Activated naive CD4-positive, alpha-beta T cell (primary cell): Measurements from ENCODE around the gene LIMCH1.
"Not testable (repeated sequence)": the region's sequence is repeated elsewhere in the genome, so short reads cannot be mapped to it uniquely, and the experiment has no call there.

Experiments used
- DNase-seq, 4 experiments: peaks; one replicate each; lab custom pipeline; 2025; lab: John Stamatoyannopoulos, UW

Gene LIMCH1

DNA sequence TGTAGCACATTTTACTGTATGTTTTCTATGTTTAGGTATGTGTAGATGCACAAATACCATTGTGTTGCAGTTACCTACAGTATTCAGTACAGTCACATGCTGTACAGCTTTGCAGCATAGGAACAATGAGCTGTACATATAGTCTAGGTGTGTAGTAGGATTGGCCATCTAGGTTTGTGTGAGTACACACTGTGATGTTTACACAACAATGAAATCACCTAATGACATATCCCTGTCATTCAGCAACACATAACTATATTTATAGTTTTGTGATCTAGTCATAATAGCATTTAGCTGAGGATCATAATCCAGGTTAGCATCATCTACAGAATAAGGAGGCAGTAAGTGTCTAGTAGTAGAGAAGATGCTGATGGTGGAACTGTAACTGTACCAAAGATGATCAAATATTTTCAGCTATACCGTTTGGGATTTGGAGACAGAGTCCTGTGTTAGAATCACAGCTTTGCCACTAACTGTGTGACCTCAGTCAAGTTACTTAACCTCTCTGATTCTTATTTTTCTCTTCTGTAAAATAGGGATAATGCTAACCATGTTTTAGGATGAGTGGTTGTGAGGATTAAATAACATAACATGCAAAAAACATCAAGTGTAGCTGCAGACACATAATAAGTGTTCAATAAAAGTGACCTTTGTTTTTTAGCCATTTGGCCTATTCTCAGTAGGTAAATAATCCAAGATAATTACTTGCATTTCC, 73.3 kb downstream of the LIMCH1 start:
- DNase-seq, result no peak

DNA sequence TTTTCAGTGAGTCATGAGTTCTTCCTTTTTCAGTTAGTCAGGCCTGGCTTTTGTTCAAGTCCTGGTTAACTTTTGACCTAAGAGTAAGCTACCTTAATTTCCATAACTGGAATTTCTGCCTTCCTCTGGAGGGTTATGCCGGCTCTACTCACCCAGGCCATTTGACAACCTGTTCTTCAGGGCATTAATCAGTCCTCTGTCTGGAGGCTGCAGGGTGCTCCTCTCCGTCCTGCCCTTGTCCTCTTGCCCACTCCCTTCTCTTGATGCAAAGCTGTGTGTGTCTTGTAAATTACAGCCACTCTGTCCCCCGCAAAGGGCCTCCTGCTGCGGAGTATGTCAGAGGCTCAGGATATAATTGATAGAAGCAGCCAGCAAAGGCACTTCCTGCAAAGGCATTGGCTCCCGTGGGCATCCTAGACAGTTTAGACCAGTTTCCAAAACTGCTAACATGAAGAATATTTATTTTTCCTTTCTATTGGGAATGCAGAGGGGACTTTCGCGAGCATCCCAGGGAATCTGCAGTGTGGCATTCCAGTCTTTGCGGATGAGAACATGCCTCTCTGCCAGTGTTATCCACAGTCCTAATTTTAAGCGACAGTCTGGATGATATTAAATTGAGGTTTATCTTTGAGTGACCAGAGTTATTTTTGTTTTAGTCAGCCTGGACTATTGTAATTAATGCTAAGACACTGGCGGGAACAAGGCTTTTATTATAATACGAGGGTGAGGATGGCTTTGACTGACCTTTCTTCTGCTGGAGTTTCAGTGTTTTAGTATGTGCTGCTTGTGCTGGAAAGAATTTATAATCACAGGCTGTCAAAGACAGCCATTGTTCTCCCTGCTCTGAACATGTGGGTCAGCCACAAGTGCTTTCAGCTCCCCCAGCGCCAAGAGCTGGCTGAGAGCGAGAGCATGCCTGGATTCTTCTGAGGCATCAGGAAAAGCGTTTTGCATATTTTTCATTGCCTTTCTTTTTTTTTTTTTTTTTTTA, 74.2 kb downstream of the LIMCH1 start:
- no peak for DNase-seq

DNA sequence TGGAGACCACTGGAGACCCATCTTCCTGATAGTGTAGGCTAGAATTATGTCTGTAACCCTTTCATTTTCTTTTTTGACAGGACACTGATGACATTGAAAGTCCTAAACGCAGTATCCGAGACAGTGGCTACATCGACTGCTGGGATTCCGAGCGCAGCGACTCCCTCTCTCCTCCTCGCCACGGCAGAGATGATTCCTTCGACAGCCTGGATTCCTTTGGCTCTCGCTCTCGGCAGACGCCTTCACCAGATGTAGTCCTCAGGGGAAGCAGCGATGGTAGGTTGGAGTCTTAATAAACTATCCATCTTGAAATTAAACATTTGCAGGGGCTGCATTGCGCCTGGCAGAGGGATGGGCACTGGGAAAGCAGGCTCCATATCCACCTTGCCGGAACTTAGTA, 75.4 kb downstream of the LIMCH1 start:
- no peak for DNase-seq

DNA sequence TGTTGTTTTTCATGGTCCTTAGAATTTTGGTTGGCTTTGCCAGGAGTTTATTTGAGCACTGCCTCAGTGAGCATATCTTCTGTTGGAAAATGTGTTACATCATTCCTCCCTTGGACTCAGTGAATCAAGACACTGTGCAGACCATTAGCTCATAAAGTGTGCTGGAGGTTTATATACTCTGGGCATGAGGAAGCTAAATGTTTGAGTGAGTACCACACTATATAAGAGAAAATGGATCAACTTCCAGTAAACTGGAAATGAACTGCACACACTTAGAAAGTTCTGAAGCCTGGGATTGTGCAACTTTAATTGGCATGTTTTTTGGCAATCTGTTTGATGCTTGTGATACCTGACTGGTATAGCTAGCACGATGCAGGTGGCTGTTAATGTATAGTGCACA, 75.9 kb downstream of the LIMCH1 start:
- DNase-seq, result no peak

DNA sequence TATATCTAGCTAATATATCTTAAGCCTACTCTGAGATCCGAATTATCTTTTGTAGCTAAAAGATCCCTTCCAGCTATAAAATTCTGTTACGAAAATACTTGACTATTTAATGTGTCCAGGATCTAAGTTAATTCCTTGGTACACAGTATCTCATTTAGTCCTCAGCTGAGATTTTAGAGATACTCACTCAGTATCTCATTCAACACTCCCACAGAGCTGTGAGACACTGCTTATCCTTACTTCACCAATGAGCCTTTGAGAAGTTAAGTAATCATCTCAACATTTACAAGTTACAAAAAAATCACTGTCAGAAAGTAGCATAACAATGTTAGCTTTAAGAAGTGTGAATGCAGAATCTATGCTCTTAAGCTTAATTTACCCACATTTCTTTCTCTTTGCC, 76.6 kb downstream of the LIMCH1 start:
- no peak for DNase-seq

DNA sequence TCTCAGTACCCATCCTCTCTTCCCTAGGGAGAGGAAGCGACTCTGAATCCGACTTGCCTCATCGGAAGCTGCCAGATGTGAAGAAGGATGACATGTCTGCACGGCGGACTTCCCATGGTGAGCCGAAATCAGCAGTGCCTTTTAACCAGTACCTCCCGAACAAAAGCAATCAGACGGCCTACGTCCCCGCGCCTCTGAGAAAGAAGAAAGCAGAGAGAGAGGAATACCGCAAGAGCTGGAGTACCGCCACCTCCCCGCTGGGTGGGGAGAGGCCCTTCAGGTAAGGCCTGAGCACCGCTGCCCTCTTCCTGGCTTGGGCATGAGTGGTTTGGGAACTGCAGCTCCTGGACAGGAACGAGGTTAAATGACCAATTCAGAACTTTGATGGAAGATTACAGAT, 81.2 kb downstream of the LIMCH1 start:
- no peak for DNase-seq

DNA sequence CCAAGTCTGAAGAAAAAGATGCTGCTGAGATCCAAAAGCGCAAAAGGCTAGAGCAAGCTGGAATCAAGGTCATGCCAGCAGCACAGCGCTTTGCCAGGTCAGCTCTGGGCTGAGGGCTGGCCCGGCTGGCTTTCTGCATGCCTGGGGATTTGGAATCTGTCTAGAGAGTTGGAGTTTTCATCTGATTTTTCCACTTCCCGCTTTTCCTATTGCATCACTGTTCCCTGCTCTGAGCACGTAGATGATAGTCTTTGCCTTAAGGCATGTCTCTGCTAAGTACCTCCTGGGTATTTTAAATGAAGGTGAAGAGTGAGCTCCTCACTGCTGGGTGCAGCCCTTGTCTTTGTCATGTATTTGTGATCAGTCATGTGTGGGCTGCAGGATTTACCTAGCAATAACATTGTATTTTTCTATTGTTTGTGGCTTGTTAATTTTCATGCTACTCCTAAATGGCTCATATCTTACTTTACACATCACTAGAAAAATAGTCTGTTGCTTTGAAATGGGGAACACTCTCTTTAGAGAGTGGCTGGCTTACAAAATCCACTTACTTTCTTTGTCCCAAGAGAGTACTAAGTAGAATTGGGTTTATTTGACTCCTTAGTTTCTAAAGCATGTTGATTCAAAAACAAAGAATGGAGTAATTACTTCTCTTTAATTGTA, 82.8 kb downstream of the LIMCH1 start:
- no peak for DNase-seq

DNA sequence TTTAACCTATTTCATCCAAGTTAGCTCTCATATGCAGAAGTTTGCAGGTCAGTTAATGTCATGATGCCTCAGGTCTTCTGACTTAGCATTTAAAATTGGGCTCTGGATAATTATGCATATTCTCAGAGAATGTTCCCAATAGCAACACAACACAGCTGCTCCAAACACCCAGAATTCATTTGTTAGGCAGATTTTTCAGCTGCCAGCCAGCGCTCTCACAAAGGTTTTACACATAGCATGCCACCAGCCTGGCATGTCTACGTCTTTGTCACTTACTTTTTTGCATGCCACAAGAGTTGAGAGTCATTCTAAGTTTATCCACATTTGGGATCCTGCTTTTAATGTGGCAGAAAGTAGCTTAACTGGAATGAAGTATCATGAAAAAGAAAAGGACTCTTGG, 84.8 kb downstream of the LIMCH1 start:
- no peak for DNase-seq

DNA sequence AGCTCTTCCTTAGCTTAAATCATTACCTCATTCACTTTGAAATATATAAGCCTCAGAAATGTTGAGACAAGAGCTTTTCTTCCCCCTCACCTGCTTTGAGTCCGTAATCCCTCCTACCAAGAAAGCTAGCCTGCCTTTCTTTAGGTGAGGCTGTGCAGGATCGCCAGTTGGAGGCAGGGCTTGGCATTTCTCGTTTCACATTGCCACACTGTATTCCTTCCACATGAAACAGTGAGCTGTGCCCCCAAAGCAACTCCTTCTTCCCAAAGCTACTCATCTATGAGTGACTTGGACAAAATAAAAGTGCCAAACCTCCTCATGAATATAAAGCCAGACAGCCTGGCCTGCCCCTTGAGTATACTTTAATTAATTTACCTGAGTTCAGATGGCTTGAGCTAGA, 86.8 kb downstream of the LIMCH1 start:
- no peak for DNase-seq

DNA sequence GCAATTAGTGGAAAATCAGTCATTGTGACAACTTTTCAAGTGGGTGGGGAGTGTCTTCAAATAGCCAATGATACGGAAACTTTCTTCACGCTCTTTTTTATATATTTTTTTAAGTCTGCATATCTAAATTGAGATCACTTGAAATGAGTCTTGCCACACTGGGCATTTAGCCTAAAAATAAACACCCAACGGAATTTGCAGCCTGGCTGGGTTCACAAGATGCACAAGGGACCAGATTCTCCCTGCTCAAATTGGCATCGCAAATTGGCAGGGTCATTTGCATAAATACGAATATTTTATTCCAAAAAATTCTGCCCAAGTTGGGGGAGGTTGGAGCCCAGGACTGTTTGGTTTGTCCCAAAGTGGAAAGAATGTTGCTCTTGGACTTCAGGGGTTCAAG, 87.6 kb downstream of the LIMCH1 start:
- no peak for DNase-seq

DNA sequence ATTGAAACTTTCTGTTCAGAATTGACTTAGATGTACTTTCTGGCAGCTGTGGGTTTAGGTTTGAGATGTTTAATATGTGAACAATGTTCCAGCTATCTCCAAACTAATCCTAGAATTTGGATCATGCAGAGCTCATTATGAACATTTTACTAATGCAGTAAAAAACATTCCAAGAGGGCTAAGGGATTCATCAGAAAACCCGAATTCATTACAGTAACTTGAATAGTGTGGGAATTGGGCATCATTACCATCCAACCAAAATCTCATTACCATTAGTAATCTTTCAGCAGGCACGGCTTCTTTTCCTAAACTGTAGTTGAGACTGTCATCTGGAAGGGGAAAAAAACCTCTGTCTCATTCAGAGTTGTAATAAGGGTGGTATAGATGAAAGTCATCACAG, 91.0 kb downstream of the LIMCH1 start:
- no peak for DNase-seq

DNA sequence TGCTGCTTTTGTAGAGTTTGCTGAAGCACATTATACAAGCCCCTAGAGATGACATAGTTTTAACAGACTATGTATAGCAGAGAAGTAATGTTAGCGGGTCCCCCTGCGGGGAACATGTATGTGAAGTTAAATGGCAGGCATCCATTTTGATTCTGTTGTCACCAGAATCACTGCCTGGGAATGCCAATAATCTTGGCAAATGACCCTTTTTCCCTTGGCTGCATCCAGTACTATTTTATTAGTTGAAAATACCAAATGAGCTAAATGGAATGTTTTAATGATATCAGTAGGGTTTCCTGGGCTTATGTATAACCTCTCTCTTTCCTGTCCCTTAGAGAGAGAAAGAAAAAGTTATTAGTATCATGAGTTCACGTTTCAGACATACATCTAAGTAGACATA, 93.6 kb downstream of the LIMCH1 start:
- DNase-seq, result no peak

DNA sequence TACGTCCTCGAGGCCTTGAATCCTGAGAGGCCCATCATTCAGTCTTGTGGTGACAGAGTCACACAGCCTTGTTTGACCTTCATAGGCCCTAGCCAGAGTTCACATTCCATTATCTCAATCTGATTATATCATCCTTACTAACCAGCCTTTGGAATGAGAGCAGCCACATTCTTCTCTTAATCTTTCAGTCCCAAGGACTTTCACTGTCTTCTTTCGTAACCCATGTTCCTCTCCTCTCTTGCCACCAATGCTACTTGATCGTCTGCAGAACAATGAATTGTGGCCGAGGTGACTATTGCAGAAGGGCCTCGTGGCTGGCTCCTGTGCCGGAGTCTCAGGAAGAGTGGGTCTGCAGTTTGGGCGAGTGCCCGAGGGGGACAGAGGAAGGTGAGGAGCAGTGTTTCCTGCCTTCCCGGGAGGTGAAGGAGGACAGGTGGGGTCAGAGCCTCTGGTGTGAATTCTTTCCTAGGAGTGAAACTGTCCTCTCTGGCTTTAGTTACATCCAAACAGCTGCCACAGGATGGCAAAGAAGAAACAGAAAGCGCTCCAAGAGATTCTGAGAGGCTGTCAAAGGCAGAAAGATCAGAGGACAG, 94.6 kb downstream of the LIMCH1 start:
- no peak for DNase-seq

DNA sequence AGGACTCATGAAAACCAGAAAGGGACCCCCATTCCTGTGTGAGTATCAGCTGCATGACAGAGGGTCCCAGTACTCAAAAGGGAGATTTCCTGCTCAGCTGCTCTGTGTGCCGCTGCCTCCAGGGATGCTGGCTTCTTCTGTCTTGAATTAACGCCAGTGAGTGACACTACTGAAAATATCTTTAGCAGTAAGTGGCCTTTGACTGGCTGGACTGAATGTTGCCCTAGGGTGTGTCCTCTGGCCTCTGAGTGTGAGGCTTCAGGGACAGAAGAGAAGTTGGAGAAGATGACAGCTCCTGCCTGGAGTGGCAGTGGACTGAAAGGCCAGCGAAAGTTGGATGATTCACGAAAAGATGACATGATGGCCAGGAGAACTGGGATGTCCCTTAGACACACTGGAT, 95.4 kb downstream of the LIMCH1 start:
- DNase-seq, result no peak

DNA sequence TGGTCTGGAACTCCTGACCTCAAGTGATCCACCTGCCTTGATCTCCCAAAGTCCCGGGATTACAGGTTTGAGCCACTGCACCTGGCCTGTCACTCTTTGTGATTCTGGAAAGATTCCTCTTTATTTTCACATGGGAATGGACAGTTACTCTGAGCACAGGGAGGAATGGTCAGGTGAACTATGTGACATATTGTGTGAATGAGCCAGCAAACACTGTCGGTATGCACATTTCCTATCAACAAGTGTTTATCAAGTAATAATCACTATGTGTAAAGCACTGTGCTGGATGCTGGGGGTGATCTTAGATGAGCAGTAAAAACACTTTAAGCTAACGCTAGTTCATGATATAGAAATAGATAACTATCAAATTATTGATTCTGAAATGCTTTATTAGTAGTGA, 97.5 kb downstream of the LIMCH1 start:
- no peak for DNase-seq

DNA sequence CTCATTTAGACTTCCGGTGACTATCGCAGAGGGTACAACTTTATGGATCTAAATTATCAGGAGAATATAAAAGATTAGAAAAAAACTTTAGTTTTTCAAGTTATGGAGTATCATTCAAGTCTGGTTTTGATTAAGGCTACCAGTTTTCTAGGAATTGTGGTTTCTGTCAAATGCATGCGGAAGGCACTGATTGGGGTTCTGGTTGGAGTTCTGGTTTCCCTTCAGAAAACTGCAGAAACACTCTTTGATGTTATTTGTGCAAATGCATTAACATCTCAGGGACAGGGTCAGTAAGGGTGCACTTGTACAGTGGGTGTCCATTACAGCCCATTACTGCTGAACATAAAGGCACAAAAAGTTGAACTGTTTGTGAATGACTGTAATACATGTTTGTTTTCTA, 100.2 kb downstream of the LIMCH1 start:
- DNase-seq, result no peak

DNA sequence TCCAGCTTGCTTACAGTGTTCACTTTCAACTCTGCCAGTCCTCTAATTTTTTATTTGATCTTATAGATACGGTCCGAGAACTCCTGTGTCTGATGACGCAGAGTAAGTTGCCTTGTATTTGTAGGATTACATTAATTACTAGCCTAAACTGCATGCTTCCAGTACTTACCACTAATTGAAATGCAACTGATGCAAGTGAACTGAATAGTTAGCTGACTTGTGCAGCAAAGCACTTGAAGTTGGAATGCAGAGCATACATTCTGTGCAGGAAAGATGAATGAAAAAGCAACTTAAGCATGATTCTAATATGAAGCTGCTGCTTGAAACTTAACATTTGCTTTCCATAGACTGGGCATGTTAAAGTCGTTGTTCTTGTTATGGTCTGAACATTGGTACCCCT, 100.9 kb downstream of the LIMCH1 start:
- DNase-seq, result no peak

DNA sequence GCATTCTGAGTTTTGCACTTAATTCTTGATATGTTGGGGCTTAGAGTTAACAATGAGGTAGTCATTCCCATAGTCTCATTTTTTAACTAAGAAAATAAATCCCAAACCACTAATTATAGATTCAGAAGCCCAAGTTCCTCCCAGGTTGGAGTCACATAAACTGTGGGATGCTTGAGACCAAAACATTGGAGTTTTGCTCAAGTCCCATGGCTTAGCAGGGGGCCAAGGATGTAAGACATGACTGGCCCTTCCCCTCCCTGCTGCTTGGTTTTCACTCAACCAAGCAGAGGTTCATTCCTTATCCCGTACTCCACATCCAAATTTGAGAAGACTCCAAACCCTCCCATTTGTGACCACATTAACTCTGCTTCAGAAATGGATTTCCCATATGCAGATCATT, 101.3 kb downstream of the LIMCH1 start:
- no peak for DNase-seq

DNA sequence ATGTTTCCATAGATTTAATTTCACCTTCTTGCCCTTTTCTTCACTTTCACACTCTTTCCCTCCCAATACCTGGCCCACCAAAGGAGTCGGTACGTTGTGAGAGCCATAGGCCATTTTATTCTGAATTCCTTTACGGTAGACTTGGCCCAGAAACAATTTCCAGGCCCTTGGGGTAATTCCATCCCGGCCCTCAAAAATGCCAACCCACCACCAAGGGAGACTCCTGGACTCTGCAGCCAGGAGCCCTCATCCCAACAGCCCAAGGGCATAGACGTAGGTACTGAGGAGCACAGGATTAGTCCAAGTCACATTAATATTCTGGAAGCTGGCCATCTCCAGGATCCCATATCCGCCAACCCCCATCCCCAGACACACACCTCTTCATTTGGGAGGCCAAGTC, 102.9 kb downstream of the LIMCH1 start:
- no peak for DNase-seq

DNA sequence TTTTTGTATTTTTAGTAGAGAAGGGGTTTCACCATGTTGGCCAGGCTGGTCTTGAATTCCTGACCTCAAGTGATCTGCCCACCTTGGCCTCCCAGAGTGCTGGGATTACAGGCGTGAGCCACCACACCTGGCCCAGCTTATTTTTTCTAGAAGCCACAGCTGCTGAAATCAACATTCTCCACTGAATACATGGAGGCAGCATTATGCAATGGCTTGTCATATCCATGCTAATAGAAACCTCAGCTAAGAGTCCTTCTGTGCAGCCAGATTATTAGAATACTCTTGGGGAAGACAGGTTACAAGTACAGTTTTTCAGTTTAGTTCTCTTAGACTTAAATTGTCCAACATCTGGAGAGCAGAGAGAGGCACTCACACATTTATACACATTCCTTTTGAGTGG, 104.8 kb downstream of the LIMCH1 start:
- not testable (repeated sequence) for DNase-seq

DNA sequence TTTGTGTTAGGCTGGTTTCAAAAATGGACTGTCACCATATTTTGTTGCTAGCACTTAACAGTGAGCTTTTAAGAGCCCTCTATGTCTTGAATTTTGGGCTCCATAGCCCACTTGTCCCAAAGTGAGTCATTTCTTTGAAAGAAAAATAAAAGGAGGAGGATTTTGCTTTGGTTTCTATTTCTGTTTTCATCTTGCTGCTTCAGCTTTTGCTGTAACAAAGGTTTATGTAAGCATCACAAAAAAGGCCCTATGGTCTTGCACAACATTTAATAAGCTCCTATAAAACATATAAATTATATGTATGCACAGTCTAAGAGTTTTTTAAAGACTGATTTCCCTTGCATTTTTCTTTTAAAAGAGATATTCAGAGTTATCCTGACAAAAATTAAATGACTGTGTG, 105.4 kb downstream of the LIMCH1 start:
- no peak for DNase-seq

DNA sequence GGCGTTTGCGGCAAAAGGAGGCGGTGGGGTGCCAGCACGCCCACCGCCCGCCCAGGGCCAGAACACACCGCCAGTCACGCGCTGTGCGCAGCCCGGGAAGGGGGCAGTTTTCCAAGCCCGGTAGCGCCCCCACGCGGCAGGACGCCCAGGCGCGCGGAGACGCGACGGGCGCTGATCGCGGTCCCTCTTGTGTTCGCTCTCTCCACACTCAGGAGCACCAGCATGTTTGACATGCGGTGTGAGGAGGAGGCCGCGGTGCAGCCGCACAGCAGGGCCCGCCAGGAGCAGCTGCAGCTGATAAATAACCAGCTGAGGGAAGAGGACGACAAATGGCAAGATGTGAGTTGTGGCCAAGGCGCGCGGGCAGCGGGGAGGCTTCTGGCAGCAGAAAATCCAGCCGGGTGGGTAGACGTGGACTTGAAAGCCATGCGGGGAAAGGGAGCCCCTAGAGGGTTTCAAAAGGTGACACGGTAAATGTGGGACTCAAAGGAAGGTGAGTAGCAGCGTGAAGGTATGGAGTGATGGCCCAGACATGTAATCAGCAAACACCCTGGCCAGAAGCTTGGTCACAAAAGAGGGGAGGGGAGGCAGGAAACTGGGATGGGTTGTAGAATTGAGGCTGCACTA, 106.4 kb downstream of the LIMCH1 start:
- no peak for DNase-seq
